ENCODE results near the gene PIP5K1A. TPM values are rescaled to one million over a fixed set of nuclear protein-coding genes. Genes with fewer than 3 reads are reported as not detected.
A peak's percentile ranks its signal among the peaks of the same experiment; 100 is the strongest.
"Not testable (repeated sequence)": the region's sequence is repeated elsewhere in the genome, so short reads cannot be mapped to it uniquely, and the experiment has no call there.

PIP5K1A gene
- polyA plus RNA-seq, 1 of the 3 experiments (the other 2 are of a cell fraction) = 66.0 TPM

DNA sequence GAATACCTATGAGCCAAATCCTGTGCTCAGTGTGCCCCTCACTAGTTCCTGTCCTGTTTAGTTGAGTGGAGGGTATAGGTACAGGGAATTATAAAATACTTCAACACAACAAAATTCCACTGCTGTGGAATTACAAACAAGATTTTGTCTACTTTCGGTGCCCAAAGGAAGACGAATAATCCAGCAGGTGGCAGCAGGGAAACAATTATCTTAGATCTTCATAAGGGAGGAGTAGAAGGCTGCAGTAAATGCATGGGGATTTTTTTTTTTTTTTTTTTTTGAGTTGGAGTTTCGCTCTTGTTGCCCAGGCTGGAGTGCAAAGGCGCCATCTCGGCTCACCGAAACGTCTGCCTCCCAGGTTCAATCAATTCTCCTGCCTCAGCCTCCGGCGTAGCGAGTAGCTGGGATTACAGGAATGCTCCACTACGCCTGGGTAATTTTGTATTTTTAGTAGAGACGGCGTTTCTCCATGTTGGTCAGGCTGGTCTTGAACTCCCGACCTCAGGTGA, 2.0 kb upstream of the PIP5K1A start (continued):
- TF ChIP-seq IRF3 (IDR thresholded peaks at IDR 0.05; ENCODE audit: low read depth, low read length) (no peak), TEAD4 (IDR thresholded peaks at IDR 0.05; ENCODE audit: borderline replicate concordance, insufficient read depth) (no peak), RXRA (IDR thresholded peaks at IDR 0.05; ENCODE audit: borderline replicate concordance, low read depth) (no peak), TAF1 (IDR thresholded peaks at IDR 0.05; ENCODE audit: borderline replicate concordance, low read depth, low read length) (no peak)
- TF ChIP-seq, protein P1, sequence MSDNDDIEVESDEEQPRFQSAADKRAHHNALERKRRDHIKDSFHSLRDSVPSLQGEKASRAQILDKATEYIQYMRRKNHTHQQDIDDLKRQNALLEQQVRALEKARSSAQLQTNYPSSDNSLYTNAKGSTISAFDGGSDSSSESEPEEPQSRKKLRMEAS (IDR thresholded peaks at IDR 0.05; ENCODE audit: low read depth) = peak; percentile 17; the same call in 1 of the 2 replicates

DNA sequence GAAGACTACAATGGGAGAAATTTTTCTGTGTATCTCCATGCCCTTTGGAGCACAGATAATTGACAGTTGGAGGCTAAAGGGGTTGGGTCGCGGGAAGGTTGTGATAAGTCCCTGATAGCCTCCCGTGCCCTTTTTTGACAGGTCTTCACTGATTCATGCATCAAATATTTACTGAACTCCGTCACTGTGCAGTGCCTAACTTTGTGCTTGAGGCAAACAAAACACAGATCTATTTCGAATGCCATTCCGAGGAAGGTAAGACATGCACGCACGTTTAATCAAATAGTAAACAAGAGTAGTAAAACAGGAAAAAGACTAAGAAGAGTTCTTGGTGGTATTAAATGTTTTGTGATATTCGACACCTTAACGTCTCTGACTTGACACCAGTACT, 494 bp upstream of the PIP5K1A start:
- Histone ChIP-seq H3K9me3 (no peaks in the 10 kb centered on the region), H3K9me2 (no peaks in the 10 kb centered on the region), H3K27ac (ENCODE audit: low read depth in 2 of 2, low read length in 1 of 2) (peak overlapping the region; percentile 70 to 86), H3K4me3 (ENCODE audit: low read depth in 2 of 2, low read length in 1 of 2) (peak overlapping the region; percentile 81 to 94), H2AFZ (ENCODE audit: low read depth) (peak overlapping the region; percentile 37; the same call in 1 of the 2 replicates), H3K4me1 (ENCODE audit: control insufficient read depth in 1 of 2, insufficient read depth in 2 of 2, low read depth in 1 of 2, low read length in 1 of 2) (peaks cover 10 to 15% of the 10 kb centered on the region in 2 experiments; a peak in 3 of 4 replicates), H4K20me1 (ENCODE audit: insufficient read depth) (peaks cover 34% of the 10 kb centered on the region), H3K9ac (peak overlapping the region; percentile 3; the same call in 1 of the 2 replicates), H3K4me2 (peak overlapping the region; percentile 95), H3K27me3 (ENCODE audit: insufficient read depth) (no peaks in the 10 kb centered on the region), H3K79me2 (ENCODE audit: insufficient read depth) (peaks cover 45% of the 10 kb centered on the region), H3K36me3 (replicated peaks in 1 of 2; ENCODE audit: control insufficient read depth in 1 of 2, insufficient read depth in 2 of 2, low read length in 1 of 2) (peaks cover 4 to 19% of the 10 kb centered on the region in 2 experiments), H3F3A (replicated peaks; ENCODE audit: insufficient read depth) (peaks cover 46% of the 10 kb centered on the region)
- TF ChIP-seq, protein P2, sequence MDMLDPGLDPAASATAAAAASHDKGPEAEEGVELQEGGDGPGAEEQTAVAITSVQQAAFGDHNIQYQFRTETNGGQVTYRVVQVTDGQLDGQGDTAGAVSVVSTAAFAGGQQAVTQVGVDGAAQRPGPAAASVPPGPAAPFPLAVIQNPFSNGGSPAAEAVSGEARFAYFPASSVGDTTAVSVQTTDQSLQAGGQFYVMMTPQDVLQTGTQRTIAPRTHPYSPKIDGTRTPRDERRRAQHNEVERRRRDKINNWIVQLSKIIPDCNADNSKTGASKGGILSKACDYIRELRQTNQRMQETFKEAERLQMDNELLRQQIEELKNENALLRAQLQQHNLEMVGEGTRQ (IDR thresholded peaks at IDR 0.05; ENCODE audit: borderline replicate concordance, low read depth, low read length) = no peak
- no peak for DNase-seq
- 9% methylated on average over 10 of the region's 10 CpGs for WGBS (ENCODE audit: low lambda C conversion rate)
- CTCF ChIA-PET = interaction anchor here (3.0 kb wide), 1 partner anchor 54 kb away, joined by 27 read pairs; no protein-coding TSS in a partner anchor
- POLR2A ChIA-PET = no interaction called here

- H3K27ac ChIP-seq (ENCODE audit: low read depth in 2 of 2, low read length in 1 of 2) = peak overlapping the region; percentile 20 to 86; a peak in 3 of 4 replicates
- TF ChIP-seq FOSL2 (IDR thresholded peaks at IDR 0.05; ENCODE audit: borderline replicate concordance, low read depth) (no peak), NRF1 (IDR thresholded peaks at IDR 0.05; ENCODE audit: low read depth, low read length) (no peak), TCF12 (IDR thresholded peaks at IDR 0.05) (no peak), RXRA (IDR thresholded peaks at IDR 0.05; ENCODE audit: borderline replicate concordance, low read depth) (no peak), TEAD4 (IDR thresholded peaks at IDR 0.05; ENCODE audit: borderline replicate concordance, insufficient read depth) (no peak; the same call in 1 of the 2 replicates), JUND (IDR thresholded peaks at IDR 0.05) (peak; percentile 23; the same call in 1 of the 2 replicates), FOXM1 (IDR thresholded peaks at IDR 0.05; ENCODE audit: low read depth) (no peak)
- TF ChIP-seq, protein P3, sequence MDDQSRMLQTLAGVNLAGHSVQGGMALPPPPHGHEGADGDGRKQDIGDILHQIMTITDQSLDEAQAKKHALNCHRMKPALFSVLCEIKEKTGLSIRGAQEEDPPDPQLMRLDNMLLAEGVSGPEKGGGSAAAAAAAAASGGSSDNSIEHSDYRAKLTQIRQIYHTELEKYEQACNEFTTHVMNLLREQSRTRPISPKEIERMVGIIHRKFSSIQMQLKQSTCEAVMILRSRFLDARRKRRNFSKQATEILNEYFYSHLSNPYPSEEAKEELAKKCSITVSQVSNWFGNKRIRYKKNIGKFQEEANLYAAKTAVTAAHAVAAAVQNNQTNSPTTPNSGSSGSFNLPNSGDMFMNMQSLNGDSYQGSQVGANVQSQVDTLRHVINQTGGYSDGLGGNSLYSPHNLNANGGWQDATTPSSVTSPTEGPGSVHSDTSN (IDR thresholded peaks at IDR 0.05) = no peak
- TF ChIP-seq, protein P1 (IDR thresholded peaks at IDR 0.05; ENCODE audit: low read depth) = 0 out of 2 replicates have a peak, but pooled peaks have one; percentile 10
- peaks cover 56% of the 10 kb centered on the region for H4K20me1 ChIP-seq (ENCODE audit: insufficient read depth)
- H3K4me2 ChIP-seq = peak overlapping the region; percentile 95
- peaks cover 66% of the 10 kb centered on the region for H3K79me2 ChIP-seq (ENCODE audit: insufficient read depth)
- ChIA-PET CTCF (interaction anchor here (1.1 to 1.3 kb wide), 2 partner anchors 52 kb away, joined by 7 to 11 read pairs; no protein-coding TSS in a partner anchor), POLR2A (interaction anchor here (1.0 kb wide), 1 partner anchor 55 kb away, joined by 3 read pairs; the partner anchor contains the start of gene PSMD4)
- peak overlapping the region; percentile 96 for H3K9ac ChIP-seq
- peaks cover 10 to 15% of the 10 kb centered on the region in 2 experiments; a peak in 3 of 4 replicates for H3K4me1 ChIP-seq (ENCODE audit: control insufficient read depth in 1 of 2, insufficient read depth in 2 of 2, low read depth in 1 of 2, low read length in 1 of 2)
- H2AFZ ChIP-seq (ENCODE audit: low read depth) = no peak overlapping the region
- peak overlapping the region; percentile 81 to 94 for H3K4me3 ChIP-seq (ENCODE audit: low read depth in 2 of 2, low read length in 1 of 2)
- no peaks in the 10 kb centered on the region for H3K9me3 ChIP-seq
- H3K9me2 ChIP-seq = no peaks in the 10 kb centered on the region
- 9% methylated on average over 11 of the region's 11 CpGs for WGBS (ENCODE audit: low lambda C conversion rate)
- peaks cover 34% of the 10 kb centered on the region for H3F3A ChIP-seq (replicated peaks; ENCODE audit: insufficient read depth)
- no peak for DNase-seq
- peaks cover 13 to 37% of the 10 kb centered on the region in 2 experiments for H3K36me3 ChIP-seq (replicated peaks in 1 of 2; ENCODE audit: control insufficient read depth in 1 of 2, insufficient read depth in 2 of 2, low read length in 1 of 2)
- no peaks in the 10 kb centered on the region for H3K27me3 ChIP-seq (ENCODE audit: insufficient read depth)
Observed at GRCh38 chr1:151199873-151200581, 1.7 kb downstream of the PIP5K1A start.

DNA sequence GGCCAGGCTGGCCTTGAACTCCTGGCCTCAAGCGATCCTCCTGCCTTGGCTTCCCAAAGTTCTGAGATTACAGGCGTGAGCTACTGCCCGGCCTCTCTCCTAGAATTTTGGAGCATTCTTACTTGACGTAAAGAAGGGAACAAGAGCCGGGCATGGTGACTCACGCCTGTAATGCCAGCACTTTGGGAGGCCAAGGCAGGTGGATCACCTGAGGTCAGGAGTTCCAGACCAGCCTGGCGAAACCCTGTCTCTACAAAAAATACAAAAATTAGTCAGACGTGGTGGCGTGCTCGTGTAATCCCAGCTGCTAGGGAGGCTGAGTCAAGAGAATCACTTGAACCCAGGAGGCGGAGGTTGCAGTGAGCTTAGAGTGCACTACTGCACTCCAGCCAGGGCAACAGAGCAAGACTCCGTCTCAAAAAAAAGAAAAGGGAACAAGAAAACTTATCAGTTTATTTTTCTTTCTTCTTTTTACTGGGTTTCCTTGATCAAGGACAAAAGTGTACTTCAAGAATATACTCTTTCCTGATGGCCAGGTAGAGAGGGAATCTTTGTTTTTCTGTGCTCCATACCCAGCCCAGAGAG, 7.1 kb downstream of the PIP5K1A start:
- H3K27ac ChIP-seq (ENCODE audit: low read depth in 2 of 2, low read length in 1 of 2); POLR2A ChIA-PET; H3K4me2 ChIP-seq; H3K9ac ChIP-seq; H2AFZ ChIP-seq (ENCODE audit: low read depth); H3K9me2 ChIP-seq; DNase-seq; H3K9me3 ChIP-seq; H3K27me3 ChIP-seq (ENCODE audit: insufficient read depth); H3K4me3 ChIP-seq (ENCODE audit: low read depth in 2 of 2, low read length in 1 of 2): not testable (repeated sequence)
- Histone ChIP-seq H3K79me2 (ENCODE audit: insufficient read depth) (peaks cover 100% of the 10 kb centered on the region), H3F3A (replicated peaks; ENCODE audit: insufficient read depth) (peaks cover 22% of the 10 kb centered on the region), H3K4me1 (ENCODE audit: control insufficient read depth in 1 of 2, insufficient read depth in 2 of 2, low read depth in 1 of 2, low read length in 1 of 2) (peaks cover 0 to 15% of the 10 kb centered on the region in 2 experiments; a peak in 2 of 4 replicates), H3K36me3 (replicated peaks in 1 of 2; ENCODE audit: control insufficient read depth in 1 of 2, insufficient read depth in 2 of 2, low read length in 1 of 2) (peaks cover 17 to 79% of the 10 kb centered on the region in 2 experiments), H4K20me1 (ENCODE audit: insufficient read depth) (peaks cover 90% of the 10 kb centered on the region)
- CTCF ChIA-PET = interaction anchor here (1.0 kb wide), 1 partner anchor 10 kb away, joined by 3 read pairs; no protein-coding TSS in a partner anchor
- 95% methylated on average over 12 of the region's 12 CpGs for WGBS (ENCODE audit: low lambda C conversion rate)

All from SK-N-SH (cell line).